HUES64 (cell line): ENCODE measurements around the gene RAET1G.
"Not testable (repeated sequence)": the region's sequence is repeated elsewhere in the genome, so short reads cannot be mapped to it uniquely, and the experiment has no call there.

Experiments used
- H3K27ac ChIP-seq: 2 replicates; pipeline ENCODE4 v1.7.0; 2013; ENCODE audit warnings: low read depth, low read length, inconsistent platforms
- H3K27me3 ChIP-seq: 2 replicates; pipeline ENCODE4 v1.6.1; 2013; ENCODE audit warnings: mild to moderate bottlenecking, low read length; ENCODE audit not compliant: insufficient read depth
- H3K36me3 ChIP-seq: 2 replicates; pipeline ENCODE4 v1.6.1; 2013; ENCODE audit warnings: mild to moderate bottlenecking, low read length; ENCODE audit not compliant: insufficient read depth
- H3K4me1 ChIP-seq: 2 replicates; pipeline ENCODE4 v1.6.1; 2013; ENCODE audit warnings: mild to moderate bottlenecking, low read length, moderate library complexity; ENCODE audit not compliant: insufficient read depth
- H3K4me3 ChIP-seq: 2 replicates; pipeline ENCODE4 v1.5.1; 2013; ENCODE audit warnings: mild to moderate bottlenecking, low read length, moderate library complexity
- H3K9ac ChIP-seq: 2 replicates; pipeline ENCODE4 v1.6.1; 2013; ENCODE audit warnings: mild to moderate bottlenecking, low read depth, low read length
- H3K9me3 ChIP-seq: 2 replicates; pipeline ENCODE4 v1.6.1; 2013; ENCODE audit warnings: low read depth, low read length; ENCODE audit not compliant: insufficient read depth
- WGBS: fragments of 150-250, 120-280 bp; methylation state at CpG from one replicate; pipeline ENCODE4 v1.1.7; 2013; ENCODE audit warnings: missing lambda C conversion rate; 5-methylcytosine and 5-hydroxymethylcytosine counted together

Gene RAET1G

DNA sequence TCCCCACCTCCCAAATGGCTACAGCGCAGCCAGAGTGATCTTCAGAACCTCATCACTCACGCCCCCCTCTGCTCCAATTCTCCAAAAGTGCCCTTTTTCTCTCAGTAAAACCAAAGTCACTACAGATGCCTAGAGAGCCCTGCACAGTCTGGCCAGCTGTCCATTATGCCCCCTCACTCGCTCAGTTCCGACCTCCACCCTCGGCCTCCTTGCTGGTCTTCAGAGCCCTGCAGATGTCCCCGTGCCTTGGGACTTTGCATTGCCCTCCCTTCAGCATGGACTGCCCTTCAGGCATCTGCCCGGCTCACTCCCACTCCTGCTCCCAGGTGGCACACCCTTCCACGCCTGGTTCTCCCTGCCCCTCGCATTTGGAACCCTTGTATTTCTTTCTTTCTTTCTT, 24.0 kb downstream of the RAET1G start:
- H3K4me3 ChIP-seq, result no peak overlapping the region
- H3K27ac ChIP-seq, result no peak overlapping the region
- no peaks in the 10 kb centered on the region for H3K27me3 ChIP-seq
- H3K4me1 ChIP-seq, result no peaks in the 10 kb centered on the region
- 86% methylated on average over 9 of the region's 9 CpGs for WGBS
- no peaks in the 10 kb centered on the region for H3K36me3 ChIP-seq
- no peak overlapping the region for H3K9ac ChIP-seq
- no peaks in the 10 kb centered on the region for H3K9me3 ChIP-seq

DNA sequence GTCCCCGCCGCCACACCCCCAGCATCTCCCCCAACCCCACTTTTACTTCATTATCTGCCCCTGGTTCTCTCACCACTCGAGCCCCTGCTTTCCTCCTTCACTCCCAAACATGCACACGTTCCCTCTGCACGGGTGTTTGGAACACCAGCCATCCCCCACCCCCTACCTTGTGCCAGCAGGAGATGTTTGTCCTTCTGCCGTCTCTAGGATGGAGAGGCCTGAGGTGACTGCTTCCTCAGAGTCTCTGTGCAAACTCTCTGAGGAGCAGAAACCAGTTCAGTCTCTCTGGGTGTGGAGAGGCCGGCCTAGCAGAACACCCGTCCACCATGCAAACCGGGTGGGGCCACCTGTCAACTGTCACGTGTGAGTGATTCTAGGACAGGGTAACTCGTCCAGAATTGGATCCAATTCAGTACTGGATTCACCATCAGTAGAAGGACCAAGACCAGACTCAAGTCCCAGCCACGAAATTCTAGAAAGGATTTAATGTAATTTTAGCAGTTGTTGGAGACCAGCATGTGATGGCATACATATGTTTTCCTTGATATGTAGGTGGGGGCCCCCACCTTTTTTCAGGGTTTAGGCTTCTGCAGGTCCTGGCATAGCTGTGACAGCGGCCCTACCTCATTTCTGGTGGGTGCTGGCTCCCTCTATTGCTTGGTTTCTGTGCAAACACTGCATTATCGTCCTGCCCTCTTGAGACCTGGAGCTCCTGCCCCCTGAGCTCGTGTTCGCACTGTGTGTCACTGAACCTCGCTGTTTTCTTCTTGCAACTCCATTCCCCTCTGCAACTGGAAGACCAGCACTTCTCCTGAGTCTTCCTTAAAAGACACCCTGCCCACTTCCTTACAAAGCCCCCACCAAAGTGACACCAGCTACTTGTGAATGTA, 24.8 kb downstream of the RAET1G start, which contains the start of gene RAET1E:
TSS of gene RAET1E (minus strand) at position 259 of the 890 bp plus-strand sequence. CDS start 7,212 bp downstream, outside the sequence.
- Histone ChIP-seq H3K27ac (no peak within 1 kb of the TSS), H3K9me3 (no peaks in the 10 kb centered on the region), H3K27me3 (no peaks in the 10 kb centered on the region), H3K4me3 (no peak within 1 kb of the TSS), H3K9ac (no peak within 1 kb of the TSS), H3K4me1 (no peaks in the 10 kb centered on the region), H3K36me3 (no peaks in the 10 kb centered on the region)
- whole genome bisulfite sequencing, result 81% methylated on average over 17 of the region's 17 CpGs

DNA sequence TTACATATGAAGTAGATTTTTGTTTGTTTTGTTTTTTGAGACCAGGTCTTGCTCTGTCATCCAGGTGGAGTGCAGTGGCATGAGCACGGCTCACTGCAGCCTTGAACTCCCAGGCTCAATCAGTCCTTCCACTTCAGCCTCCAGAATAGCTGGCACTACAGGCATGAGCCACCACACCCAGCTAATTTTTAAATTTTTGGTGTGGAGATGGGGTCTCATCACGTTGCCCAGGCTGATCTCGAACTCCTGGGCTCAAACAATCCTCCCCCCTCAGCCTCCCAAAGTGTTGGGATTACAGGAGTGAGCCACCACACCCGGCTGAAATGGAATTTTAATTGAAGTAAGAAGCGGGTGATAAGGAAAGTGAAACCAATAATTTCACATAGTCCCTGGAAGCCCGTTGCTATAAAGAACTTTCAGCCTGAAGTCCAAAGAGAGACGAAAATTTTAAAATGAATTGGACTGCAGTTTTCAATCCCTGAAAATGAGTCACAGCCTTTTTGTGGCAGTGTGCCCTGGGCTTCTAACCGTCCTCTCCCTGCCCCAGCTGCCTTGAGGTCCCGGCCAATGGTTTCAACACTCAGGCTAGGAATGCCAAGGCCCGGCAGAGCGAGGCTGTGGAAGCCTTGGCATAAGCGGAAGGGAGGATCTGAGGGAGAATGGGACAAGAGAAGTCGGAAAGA, 25.8 kb downstream of the RAET1G start:
- H3K27me3 ChIP-seq, result no peaks in the 10 kb centered on the region
- no peak overlapping the region for H3K9ac ChIP-seq
- H3K36me3 ChIP-seq, result no peaks in the 10 kb centered on the region
- H3K4me1 ChIP-seq, result no peaks in the 10 kb centered on the region
- 89% methylated on average over 11 of the region's 13 CpGs for WGBS
- no peaks in the 10 kb centered on the region for H3K9me3 ChIP-seq
- H3K4me3 ChIP-seq, result no peak overlapping the region
- no peak overlapping the region for H3K27ac ChIP-seq

DNA sequence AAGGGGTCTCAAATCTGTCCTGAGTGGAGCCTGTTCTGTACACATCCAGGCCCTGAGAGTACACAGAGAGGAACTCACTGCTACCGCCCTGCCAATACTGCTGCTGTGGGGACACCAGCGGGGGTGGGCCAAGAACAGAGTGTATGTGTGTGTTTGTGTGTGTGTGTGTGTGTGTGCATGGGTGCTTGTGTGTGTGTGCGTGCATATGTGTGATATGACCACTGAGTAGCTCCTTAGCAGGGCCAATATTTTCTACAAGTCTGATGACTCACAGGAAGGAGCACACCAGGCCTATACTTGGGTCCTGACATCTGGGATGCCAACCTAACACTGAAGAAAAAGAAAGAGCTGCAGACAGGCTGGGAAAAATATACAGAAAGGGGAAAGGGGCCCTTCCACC, 26.4 kb downstream of the RAET1G start:
- H3K9me3 ChIP-seq, result no peaks in the 10 kb centered on the region
- H3K4me1 ChIP-seq, result no peaks in the 10 kb centered on the region
- H3K4me3 ChIP-seq, result no peak overlapping the region
- H3K27ac ChIP-seq, result no peak overlapping the region
- 97% methylated on average over 3 of the region's 3 CpGs for WGBS
- H3K36me3 ChIP-seq, result no peaks in the 10 kb centered on the region
- no peaks in the 10 kb centered on the region for H3K27me3 ChIP-seq
- no peak overlapping the region for H3K9ac ChIP-seq

DNA sequence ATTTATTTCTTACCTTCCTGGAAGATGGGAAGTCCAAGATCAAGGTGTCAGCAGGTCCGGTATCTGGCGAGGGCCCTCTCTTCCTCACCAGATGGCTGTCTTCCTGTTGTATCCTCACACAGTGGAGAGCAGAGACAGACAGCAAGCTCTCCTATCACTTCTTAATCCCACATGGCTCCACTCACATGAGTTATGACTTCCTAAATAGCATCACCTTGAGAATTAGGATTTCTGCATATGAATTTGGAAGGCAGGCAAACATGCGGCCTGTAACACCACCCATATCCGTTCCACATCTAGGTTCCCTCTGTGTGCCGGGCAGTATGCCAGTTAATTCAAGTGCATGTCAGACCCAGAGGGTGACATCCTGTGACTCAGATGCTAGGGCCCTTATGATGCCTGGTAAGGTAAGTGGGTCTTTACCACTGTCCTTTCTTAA, 27.1 kb downstream of the RAET1G start:
- Histone ChIP-seq H3K27me3 (no peaks in the 10 kb centered on the region), H3K27ac (no peak overlapping the region), H3K9ac (no peak overlapping the region), H3K9me3 (no peaks in the 10 kb centered on the region), H3K4me3 (no peak overlapping the region), H3K4me1 (no peaks in the 10 kb centered on the region), H3K36me3 (no peaks in the 10 kb centered on the region)
- WGBS, result 92% methylated on average over 5 of the region's 5 CpGs

DNA sequence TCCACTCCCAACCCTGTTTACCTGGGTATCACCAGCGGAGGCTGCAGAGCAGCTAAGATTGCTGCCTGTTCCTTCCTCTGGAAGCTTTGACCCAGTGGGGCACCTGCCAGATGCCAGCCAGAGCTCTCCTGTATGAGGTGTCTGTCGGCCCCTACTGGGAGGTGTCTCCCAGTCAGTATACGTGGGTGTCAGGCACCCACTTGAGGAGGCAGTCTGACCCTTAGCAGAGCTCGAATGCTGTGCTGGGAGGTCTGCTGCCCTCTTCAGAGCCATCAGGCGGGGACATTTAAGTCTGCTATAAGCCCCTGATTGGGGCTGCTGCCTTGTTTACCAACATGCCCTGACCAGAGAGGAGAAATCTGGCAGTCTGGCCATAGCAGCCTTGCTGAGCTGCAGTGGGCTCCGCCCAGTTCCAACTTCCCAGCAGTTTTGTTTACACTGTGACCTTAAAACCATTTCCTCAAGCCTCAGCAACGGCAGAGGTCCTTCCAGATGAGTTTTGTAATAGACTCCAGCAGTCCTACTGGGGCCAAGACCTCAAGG, 27.8 kb downstream of the RAET1G start:
- Histone ChIP-seq H3K27ac (no peak overlapping the region), H3K9me3 (no peaks in the 10 kb centered on the region), H3K4me3 (no peak overlapping the region), H3K9ac (no peak overlapping the region), H3K27me3 (no peaks in the 10 kb centered on the region), H3K36me3 (no peaks in the 10 kb centered on the region), H3K4me1 (no peaks in the 10 kb centered on the region)
- WGBS, result 67% methylated on average over 7 of the region's 7 CpGs

DNA sequence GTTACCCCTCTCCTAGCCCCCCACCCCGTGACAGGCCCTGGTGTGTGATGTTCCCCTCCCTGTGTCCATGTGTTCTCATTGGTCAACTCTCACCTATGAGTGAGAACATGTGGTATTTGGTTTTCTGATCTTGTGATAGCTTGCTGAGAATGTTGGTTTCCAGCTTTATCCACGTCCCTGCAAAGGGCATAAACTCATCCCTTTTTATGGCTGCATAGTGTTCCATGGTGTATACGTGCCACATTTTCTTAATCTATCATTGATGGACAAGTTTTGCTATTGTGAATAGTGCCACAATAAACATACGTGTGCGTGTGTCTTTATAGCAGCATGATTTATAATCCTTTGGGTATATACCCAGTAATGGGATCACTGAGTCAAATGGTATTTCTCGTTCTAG, 31.1 kb downstream of the RAET1G start:
- H3K4me1 ChIP-seq, H3K4me3 ChIP-seq, H3K27ac ChIP-seq, H3K9me3 ChIP-seq, H3K36me3 ChIP-seq, H3K9ac ChIP-seq, H3K27me3 ChIP-seq: not testable (repeated sequence)
- 79% methylated on average over 6 of the region's 6 CpGs for WGBS

DNA sequence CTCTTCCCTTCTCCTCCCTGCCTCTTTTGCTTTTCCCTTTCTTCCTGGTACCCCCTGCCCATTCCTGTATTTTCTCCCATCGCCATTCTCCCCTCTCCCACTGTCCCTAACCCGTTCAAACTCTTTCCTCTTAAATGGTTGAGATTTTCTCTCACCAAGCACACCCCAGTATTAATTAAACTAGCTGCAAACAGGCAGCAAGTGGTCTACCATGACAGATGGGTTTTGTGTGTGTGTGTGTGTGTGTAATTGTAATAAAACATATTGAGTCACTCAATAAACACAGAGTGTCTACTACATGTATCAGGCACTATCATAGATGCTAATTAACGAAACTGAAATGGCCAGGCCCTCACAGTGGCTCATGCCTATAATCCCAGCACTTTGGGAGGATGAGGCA, 31.7 kb downstream of the RAET1G start:
- Histone ChIP-seq H3K9ac (no peak overlapping the region), H3K27me3 (no peaks in the 10 kb centered on the region), H3K4me3 (no peak overlapping the region), H3K4me1 (no peaks in the 10 kb centered on the region), H3K27ac (no peak overlapping the region), H3K36me3 (no peaks in the 10 kb centered on the region), H3K9me3 (no peaks in the 10 kb centered on the region)
- 79% methylated on average over 3 of the region's 3 CpGs for WGBS

DNA sequence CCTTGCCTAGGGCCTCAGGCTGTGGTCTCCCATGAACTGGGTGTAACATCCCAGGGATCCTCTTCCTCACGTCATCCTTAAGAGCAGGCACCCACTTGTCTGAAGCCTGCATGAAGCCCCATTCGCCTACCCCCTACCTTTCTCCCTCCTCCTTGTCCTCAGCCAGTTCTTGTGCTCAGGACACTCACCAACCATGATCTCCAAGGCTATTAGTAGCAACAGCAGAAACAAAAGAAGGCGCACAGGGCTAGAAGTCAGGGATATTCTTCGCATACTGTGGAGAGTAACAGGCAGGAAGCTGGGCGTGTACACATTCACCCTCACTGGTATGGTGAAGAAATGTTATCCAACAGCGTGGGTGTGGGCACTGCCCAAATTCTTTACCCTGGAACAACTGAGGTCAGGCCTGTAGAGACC, 32.3 kb downstream of the RAET1G start:
- Histone ChIP-seq H3K9me3 (no peaks in the 10 kb centered on the region), H3K36me3 (no peaks in the 10 kb centered on the region), H3K4me1 (no peaks in the 10 kb centered on the region), H3K4me3 (no peak overlapping the region), H3K9ac (no peak overlapping the region), H3K27ac (no peak overlapping the region), H3K27me3 (no peaks in the 10 kb centered on the region)
- 83% methylated on average over 6 of the region's 6 CpGs for WGBS

DNA sequence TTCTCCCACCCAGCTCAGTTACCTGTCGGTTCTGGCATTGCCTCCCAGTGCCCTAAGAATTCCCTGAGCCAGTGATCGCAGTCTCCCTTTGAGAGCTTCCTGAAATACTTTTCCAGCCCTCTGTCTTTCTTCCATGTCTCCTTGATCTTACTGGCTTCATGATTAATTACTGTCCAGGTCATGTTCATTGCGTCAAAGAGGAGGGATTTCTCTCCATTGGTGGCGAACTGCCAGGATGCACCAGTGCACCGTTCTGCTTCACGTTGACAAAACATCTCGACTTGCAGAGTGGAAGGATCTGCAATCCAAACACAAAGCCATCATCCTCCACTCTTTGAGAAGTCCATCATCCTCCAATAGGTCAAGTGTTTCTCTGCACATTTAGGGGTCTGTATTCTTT, 33.6 kb downstream of the RAET1G start:
- no peaks in the 10 kb centered on the region for H3K9me3 ChIP-seq
- H3K36me3 ChIP-seq, result no peaks in the 10 kb centered on the region
- H3K9ac ChIP-seq, result no peak overlapping the region
- no peak overlapping the region for H3K27ac ChIP-seq
- no peak overlapping the region for H3K4me3 ChIP-seq
- H3K4me1 ChIP-seq, result no peaks in the 10 kb centered on the region
- 83% methylated on average over 7 of the region's 7 CpGs for WGBS
- H3K27me3 ChIP-seq, result no peaks in the 10 kb centered on the region

DNA sequence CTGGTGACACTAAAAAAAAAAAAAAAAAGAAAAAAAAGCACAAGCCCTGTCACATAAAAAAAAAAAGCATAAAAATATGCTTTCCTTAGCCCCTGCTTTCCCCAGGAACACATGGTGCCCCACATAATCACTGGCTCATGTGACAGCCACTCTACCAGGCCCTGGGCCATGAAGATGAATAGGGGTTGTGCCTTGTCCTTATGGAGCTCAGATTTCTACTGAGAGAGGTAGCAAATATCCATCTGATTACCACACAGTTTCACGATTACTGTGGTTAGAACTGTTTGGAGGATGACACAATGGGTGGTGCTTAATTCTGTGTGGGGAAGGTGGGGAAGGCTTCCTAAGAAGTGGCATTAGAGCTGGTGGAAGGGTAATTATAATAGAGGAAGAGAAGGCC, 34.3 kb downstream of the RAET1G start:
- no peak overlapping the region for H3K9ac ChIP-seq

More for the DNA sequence above, 34.3 kb downstream of the RAET1G start:
- Histone ChIP-seq H3K27me3 (peaks cover 5% of the 10 kb centered on the region), H3K4me1 (no peaks in the 10 kb centered on the region), H3K9me3 (no peaks in the 10 kb centered on the region), H3K36me3 (no peaks in the 10 kb centered on the region), H3K27ac (no peak overlapping the region), H3K4me3 (no peak overlapping the region)
- 74% methylated on average over 1 of the region's 1 CpG for WGBS
